Measurements from ENCODE around the gene NCKAP1.

GRCh38 chr2:182970486-182970885 lies 67.8 kb downstream of the NCKAP1 start:
- TF ChIP-seq CTCF (IDR thresholded peaks at IDR 0.05) (no peak), POLR2A (IDR thresholded peaks at IDR 0.05) (no peak)
